ENCODE results near the gene ENDOV. TPM values are rescaled to one million over a fixed set of nuclear protein-coding genes. Genes with fewer than 3 reads are reported as not detected.

Gene ENDOV
- total and polyA plus RNA-seq, 2 of the 13 experiments (the other 11 are each of a cell fraction or from before 2014, with no cell fraction given), result 15.1 to 17.1 TPM

DNA sequence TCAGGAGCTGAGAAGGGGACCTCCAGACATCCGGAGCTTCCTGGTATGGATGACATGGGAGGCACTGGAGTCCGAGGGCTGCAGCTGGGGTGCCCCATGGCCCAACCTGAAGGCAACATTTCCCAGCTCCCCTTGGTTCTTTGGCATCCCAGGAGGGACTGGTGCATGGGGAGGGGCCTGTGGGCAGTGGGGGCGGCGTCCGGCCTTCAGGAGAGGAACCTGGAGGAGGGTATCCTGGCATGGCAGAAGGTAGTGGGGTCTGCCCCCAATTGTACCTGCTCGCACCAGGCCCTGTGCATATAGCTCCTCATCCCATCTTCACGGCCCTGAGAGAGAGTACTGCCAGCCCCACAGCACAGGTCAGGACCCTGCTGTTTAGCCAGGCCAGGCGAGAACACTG lies 49.5 kb downstream of the ENDOV start (continued):
- TF ChIP-seq HES4 (CRISPR knock-in tag; IDR thresholded peaks at IDR 0.05; ENCODE audit: borderline replicate concordance) (no peak), BORCS8-MEF2B (CRISPR knock-in tag; IDR thresholded peaks at IDR 0.05) (no peak), SSRP1 (CRISPR knock-in tag; IDR thresholded peaks at IDR 0.05) (no peak), HNRNPK (IDR thresholded peaks at IDR 0.05; ENCODE audit: low read depth, low read length, poor library complexity, severe bottlenecking) (no peak)
- TF ChIP-seq, protein P1, sequence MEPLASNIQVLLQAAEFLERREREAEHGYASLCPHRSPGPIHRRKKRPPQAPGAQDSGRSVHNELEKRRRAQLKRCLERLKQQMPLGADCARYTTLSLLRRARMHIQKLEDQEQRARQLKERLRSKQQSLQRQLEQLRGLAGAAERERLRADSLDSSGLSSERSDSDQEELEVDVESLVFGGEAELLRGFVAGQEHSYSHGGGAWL (CRISPR knock-in tag; IDR thresholded peaks at IDR 0.05), result no peak

DNA sequence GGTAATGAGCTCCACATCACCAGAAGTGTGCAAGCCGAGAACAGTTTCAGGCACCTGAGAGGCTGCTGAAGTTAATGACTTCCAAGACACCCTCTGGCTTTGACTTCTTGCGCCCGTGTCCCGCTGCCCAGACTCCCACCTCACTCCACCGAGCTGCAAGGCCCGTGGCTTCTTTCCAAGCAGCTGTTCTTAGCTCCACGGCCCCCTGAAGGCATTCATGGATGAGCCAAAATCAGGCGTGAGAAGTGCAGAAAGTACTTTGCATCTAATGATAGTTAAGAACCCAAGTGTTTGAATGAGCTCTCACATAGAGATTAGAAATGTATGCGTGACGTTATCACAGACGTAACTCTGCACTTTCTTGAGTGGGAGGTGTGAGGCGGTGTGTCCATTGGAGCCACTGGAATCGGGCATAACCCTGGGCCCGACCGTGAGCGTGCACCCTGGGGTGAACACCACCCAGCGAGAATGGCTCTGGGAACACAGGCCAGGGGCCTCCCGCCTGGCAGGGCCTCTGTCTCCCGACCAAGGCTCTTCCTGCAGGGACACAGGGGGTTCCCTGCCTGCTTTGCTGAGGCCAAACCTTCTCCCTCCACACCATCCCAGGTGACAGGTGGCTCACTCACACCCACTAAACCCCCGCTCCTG lies 50.5 kb downstream of the ENDOV start:
- BruUV-seq (replicated peaks), result no TSS peak
- intact Hi-C loops (cut with micrococcal nuclease; ENCODE audit: unreplicated experiment), result no loop called here
- Histone ChIP-seq H4K20me1 (ENCODE audit: insufficient read depth, low read length) (no peaks in the 10 kb centered on the region; the same call in 1 of the 2 replicates), H3K4me1 (ENCODE audit: insufficient read depth, low read length) (no peaks in the 10 kb centered on the region), H3K27me3 (ENCODE audit: control insufficient read depth in 1 of 2, insufficient read depth in 2 of 2, low read length in 2 of 2) (peaks cover 25 to 90% of the 10 kb centered on the region in 2 experiments), H3K36me3 (replicated peaks in 1 of 2; ENCODE audit: control insufficient read depth in 1 of 2, insufficient read depth in 2 of 2, low read length in 2 of 2) (no peaks in the 10 kb centered on the region), H3K27ac (ENCODE audit: extremely low read length, insufficient read depth, low read length) (no peak overlapping the region), H3K9me3 (ENCODE audit: low read length) (no peaks in the 10 kb centered on the region), H3K4me2 (ENCODE audit: low read depth, low read length) (no peak overlapping the region), H2AFZ (ENCODE audit: low read length) (no peak overlapping the region), H3K9ac (ENCODE audit: insufficient read depth, low read depth, low read length) (no peak overlapping the region), H3K4me3 (replicated peaks in 1 of 3; ENCODE audit: insufficient read depth in 1 of 3, low read depth in 2 of 3, low read length in 3 of 3) (no peak overlapping the region), H3K79me2 (ENCODE audit: insufficient read depth, low read length) (no peaks in the 10 kb centered on the region)
- CTCF ChIA-PET (ENCODE audit: low intra/inter-chr PET ratio, low total read pairs), result no interaction called here
- ATAC-seq, result no peak
- DNase-seq (ENCODE audit: low spot score), result no peak
- no peak for FAIRE-seq
- in situ Hi-C loops (cut with HindIII; ENCODE audit: extremely low pct_ligation_motif_present, low pct_unique_long_range_greater_than_20kb), result no loop called here
- WGBS (ENCODE audit: low lambda C conversion rate), result 36% methylated on average over 15 of the region's 20 CpGs
- POLR2A ChIA-PET, result interaction anchor here (2.7 kb wide), 1 partner anchor 10 kb away, joined by 20 read pairs; no protein-coding TSS in a partner anchor
- TF ChIP-seq, protein P2, sequence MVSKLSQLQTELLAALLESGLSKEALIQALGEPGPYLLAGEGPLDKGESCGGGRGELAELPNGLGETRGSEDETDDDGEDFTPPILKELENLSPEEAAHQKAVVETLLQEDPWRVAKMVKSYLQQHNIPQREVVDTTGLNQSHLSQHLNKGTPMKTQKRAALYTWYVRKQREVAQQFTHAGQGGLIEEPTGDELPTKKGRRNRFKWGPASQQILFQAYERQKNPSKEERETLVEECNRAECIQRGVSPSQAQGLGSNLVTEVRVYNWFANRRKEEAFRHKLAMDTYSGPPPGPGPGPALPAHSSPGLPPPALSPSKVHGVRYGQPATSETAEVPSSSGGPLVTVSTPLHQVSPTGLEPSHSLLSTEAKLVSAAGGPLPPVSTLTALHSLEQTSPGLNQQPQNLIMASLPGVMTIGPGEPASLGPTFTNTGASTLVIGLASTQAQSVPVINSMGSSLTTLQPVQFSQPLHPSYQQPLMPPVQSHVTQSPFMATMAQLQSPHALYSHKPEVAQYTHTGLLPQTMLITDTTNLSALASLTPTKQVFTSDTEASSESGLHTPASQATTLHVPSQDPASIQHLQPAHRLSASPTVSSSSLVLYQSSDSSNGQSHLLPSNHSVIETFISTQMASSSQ (IDR thresholded peaks at IDR 0.05; ENCODE audit: low read depth), result no peak
- TF ChIP-seq, protein P2 (CRISPR knock-in tag; IDR thresholded peaks at IDR 0.05; ENCODE audit: borderline replicate concordance), result no peak
- TF ChIP-seq HMG20A (CRISPR knock-in tag; IDR thresholded peaks at IDR 0.05; ENCODE audit: borderline replicate concordance) (no peak), RAD21 (CRISPR knock-in tag; IDR thresholded peaks at IDR 0.05) (no peak), PCBP1 (IDR thresholded peaks at IDR 0.05; ENCODE audit: borderline replicate concordance, low read depth, low read length) (no peak), NFE2L2 (IDR thresholded peaks at IDR 0.05; ENCODE audit: low read length) (no peak), JUNB (CRISPR knock-in tag; IDR thresholded peaks at IDR 0.05; ENCODE audit: borderline replicate concordance) (no peak), ZNF510 (CRISPR knock-in tag; IDR thresholded peaks at IDR 0.05; ENCODE audit: low read depth) (no peak), ZNF558 (CRISPR knock-in tag; IDR thresholded peaks at IDR 0.05; ENCODE audit: borderline replicate concordance) (no peak)
- TF ChIP-seq, protein P3, sequence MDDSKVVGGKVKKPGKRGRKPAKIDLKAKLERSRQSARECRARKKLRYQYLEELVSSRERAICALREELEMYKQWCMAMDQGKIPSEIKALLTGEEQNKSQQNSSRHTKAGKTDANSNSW (CRISPR knock-in tag; IDR thresholded peaks at IDR 0.05; ENCODE audit: borderline replicate concordance), result no peak
- TF ChIP-seq, protein P4, sequence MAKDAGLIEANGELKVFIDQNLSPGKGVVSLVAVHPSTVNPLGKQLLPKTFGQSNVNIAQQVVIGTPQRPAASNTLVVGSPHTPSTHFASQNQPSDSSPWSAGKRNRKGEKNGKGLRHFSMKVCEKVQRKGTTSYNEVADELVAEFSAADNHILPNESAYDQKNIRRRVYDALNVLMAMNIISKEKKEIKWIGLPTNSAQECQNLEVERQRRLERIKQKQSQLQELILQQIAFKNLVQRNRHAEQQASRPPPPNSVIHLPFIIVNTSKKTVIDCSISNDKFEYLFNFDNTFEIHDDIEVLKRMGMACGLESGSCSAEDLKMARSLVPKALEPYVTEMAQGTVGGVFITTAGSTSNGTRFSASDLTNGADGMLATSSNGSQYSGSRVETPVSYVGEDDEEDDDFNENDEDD (CRISPR knock-in tag; IDR thresholded peaks at IDR 0.05; ENCODE audit: borderline replicate concordance), result no peak
